ENCODE results near the gene BDKRB2.

The BDKRB2 gene

GRCh38 chr14:96204151-96205058, at the start of gene BDKRB2:
Gene BDKRB2, plus strand, starts transcription at chr14:96204839. Its CDS starts 32,269 bp downstream, at chr14:96237108.
- peak; percentile 76 for DNase-seq (ENCODE audit: low read depth)

- no peak for DNase-seq (ENCODE audit: low read depth)
Observed at GRCh38 chr14:96154900-96155299, 49.7 kb upstream of the BDKRB2 start.

- DNase-seq (ENCODE audit: low read depth): no peak
Observed at GRCh38 chr14:96156804-96157760, 47.6 kb upstream of the BDKRB2 start.

GRCh38 chr14:96158735-96159134, 45.9 kb upstream of the BDKRB2 start:
- no peak for DNase-seq (ENCODE audit: low read depth)

- no peak for DNase-seq (ENCODE audit: low read depth)
Observed at GRCh38 chr14:96160076-96160912, 44.3 kb upstream of the BDKRB2 start.

- no peak for DNase-seq (ENCODE audit: low read depth)
Observed at GRCh38 chr14:96160913-96161310, 43.7 kb upstream of the BDKRB2 start.

GRCh38 chr14:96161636-96162035, 43.0 kb upstream of the BDKRB2 start:
- DNase-seq (ENCODE audit: low read depth): no peak

- DNase-seq (ENCODE audit: low read depth): no peak
Observed at GRCh38 chr14:96162265-96162664, 42.4 kb upstream of the BDKRB2 start.

GRCh38 chr14:96162741-96163140, 41.9 kb upstream of the BDKRB2 start:
- DNase-seq (ENCODE audit: low read depth): peak; percentile 85

- DNase-seq (ENCODE audit: low read depth): no peak
Observed at GRCh38 chr14:96164861-96165490, 39.7 kb upstream of the BDKRB2 start.

GRCh38 chr14:96165493-96166436, 38.9 kb upstream of the BDKRB2 start:
- no peak for DNase-seq (ENCODE audit: low read depth)

- DNase-seq (ENCODE audit: low read depth): no peak
Observed at GRCh38 chr14:96166461-96167223, 38.0 kb upstream of the BDKRB2 start.

GRCh38 chr14:96167224-96168148, 37.2 kb upstream of the BDKRB2 start:
- peak; percentile 72 for DNase-seq (ENCODE audit: low read depth)

- no peak for DNase-seq (ENCODE audit: low read depth)
Observed at GRCh38 chr14:96168581-96168980, 36.1 kb upstream of the BDKRB2 start.

GRCh38 chr14:96170961-96171592, 33.6 kb upstream of the BDKRB2 start:
- DNase-seq (ENCODE audit: low read depth): no peak

GRCh38 chr14:96173636-96174475, 30.8 kb upstream of the BDKRB2 start:
- no peak for DNase-seq (ENCODE audit: low read depth)

GRCh38 chr14:96176275-96176674, 28.4 kb upstream of the BDKRB2 start:
- DNase-seq (ENCODE audit: low read depth): peak; percentile 67

Measured in stromal cell of bone marrow (primary cell).